ENCODE data around the gene IFNL4. TPM values are rescaled to one million over a fixed set of nuclear protein-coding genes. Genes with fewer than 3 reads are reported as not detected.

Gene IFNL4
- total and polyA plus RNA-seq, 9 of the 15 experiments (the other 6 are each of a cell fraction or from before 2014, with no cell fraction given), result not detected

DNA sequence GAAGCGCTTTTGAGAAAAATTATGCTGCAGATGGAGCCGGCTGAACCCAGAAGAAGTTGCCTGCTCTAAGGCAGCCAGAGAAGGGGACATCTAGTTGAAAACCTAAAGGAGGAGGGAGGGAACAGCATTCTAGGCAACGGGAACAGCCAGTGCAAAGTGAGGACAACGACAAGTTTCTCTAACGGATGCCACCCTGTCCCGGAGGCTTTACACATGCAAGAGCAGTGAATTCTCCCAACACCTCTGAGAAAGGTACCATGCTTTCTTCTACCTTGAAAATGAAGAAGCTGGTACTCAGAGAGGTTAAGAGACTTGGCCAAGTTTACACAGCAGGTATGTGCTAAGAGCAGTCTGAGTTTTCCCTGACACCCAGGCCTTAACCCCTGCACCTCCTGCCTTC lies 9.7 kb downstream of the IFNL4 start (continued):
- TF ChIP-seq, protein P1, sequence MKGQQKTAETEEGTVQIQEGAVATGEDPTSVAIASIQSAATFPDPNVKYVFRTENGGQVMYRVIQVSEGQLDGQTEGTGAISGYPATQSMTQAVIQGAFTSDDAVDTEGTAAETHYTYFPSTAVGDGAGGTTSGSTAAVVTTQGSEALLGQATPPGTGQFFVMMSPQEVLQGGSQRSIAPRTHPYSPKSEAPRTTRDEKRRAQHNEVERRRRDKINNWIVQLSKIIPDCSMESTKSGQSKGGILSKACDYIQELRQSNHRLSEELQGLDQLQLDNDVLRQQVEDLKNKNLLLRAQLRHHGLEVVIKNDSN (CRISPR knock-in tag; IDR thresholded peaks at IDR 0.05), result no peak
- TF ChIP-seq KDM1A (IDR thresholded peaks at IDR 0.05), result 0 out of 4 replicates have a peak, but pooled peaks of 1 of the 2 experiments have one; percentile 25
- TF ChIP-seq MEF2D (tag; conservative IDR thresholded peaks at IDR 0.05; ENCODE audit: low read depth), result no peak
- TF ChIP-seq HDAC3 (IDR thresholded peaks at IDR 0.05; ENCODE audit: borderline replicate concordance, partially characterized antibody), result no peak

DNA sequence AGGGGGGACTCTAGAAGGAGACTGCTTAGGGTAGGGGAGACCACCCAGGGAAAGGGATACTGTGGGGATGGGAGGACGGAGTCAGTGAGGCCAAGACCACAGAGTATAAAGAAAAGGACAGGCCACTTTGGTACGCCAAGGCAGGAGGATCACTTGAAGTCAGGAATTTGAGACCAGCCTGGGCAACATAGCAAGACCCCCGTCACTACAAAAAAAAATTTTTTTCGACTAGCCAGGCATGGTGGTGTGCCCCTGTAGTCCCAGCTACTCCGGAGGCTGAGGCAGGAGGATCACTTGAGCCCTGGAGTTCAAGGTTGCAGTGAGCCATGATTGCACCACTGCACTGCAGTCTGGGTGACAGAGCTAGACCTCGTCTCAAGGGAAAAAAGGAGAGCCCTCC lies 10.4 kb downstream of the IFNL4 start:
- Histone ChIP-seq H3K27ac (ENCODE audit: extremely low read depth, low read depth, low read length) (no peak overlapping the region), H3K4me1 (replicated peaks in 1 of 2; ENCODE audit: control insufficient read depth in 2 of 2, insufficient read depth in 2 of 2, low read length in 2 of 2) (peaks cover 0 to 8% of the 10 kb centered on the region in 2 experiments; a peak in 3 of 5 replicates), H3K79me2 (ENCODE audit: control insufficient read depth, insufficient read depth, low read length) (no peaks in the 10 kb centered on the region), H4K20me1 (replicated peaks; ENCODE audit: control insufficient read depth, insufficient read depth, low read length) (no peaks in the 10 kb centered on the region), H3K27me3 (ENCODE audit: control insufficient read depth in 2 of 2, insufficient read depth in 2 of 2, low read length in 2 of 2) (no peaks in the 10 kb centered on the region; a peak in 1 of 5 replicates), H2AFZ (ENCODE audit: low read depth, low read length) (peak overlapping the region; percentile 86; the same call in 1 of the 2 replicates), H3K36me3 (ENCODE audit: control insufficient read depth, insufficient read depth, low read length) (no peaks in the 10 kb centered on the region), H3K4me3 (no peak overlapping the region), H3K9me3 (replicated peaks; ENCODE audit: control insufficient read depth, insufficient read depth, low read depth, low read length) (no peaks in the 10 kb centered on the region), H3K4me2 (ENCODE audit: insufficient read depth, low read length) (no peak overlapping the region), H3K9ac (ENCODE audit: insufficient read depth in 1 of 2, low read depth in 2 of 2, low read length in 2 of 2) (peak overlapping the region in 1 of 2 experiments; percentile 78; a peak in 2 of 4 replicates), H3K9me1 (ENCODE audit: control insufficient read depth, insufficient read depth, low read length) (no peaks in the 10 kb centered on the region)
- TF ChIP-seq, protein P2, sequence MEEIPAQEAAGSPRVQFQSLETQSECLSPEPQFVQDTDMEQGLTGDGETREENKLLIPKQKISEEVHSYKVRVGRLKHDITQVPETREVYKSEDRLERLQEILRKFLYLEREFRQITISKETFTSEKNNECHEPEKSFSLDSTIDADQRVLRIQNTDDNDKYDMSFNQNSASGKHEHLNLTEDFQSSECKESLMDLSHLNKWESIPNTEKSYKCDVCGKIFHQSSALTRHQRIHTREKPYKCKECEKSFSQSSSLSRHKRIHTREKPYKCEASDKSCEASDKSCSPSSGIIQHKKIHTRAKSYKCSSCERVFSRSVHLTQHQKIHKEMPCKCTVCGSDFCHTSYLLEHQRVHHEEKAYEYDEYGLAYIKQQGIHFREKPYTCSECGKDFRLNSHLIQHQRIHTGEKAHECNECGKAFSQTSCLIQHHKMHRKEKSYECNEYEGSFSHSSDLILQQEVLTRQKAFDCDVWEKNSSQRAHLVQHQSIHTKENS (CRISPR knock-in tag; IDR thresholded peaks at IDR 0.05), result no peak
- peak; percentile 83 for TF ChIP-seq ZNF121 (CRISPR knock-in tag; conservative IDR thresholded peaks at IDR 0.05)
- intact Hi-C loops (cut with micrococcal nuclease), result no loop called here
- FAIRE-seq (peak; percentile 54), ATAC-seq (no peak), DNase-seq (ENCODE audit: extremely low read depth in 1 of 4, low spot score in 3 of 4) (no peak)
- ChIA-PET CTCF (ENCODE audit: low intra/inter-chr PET ratio) (no interaction called here), POLR2A (interaction anchor here (0.7 to 0.9 kb wide), 2 partner anchors 20 to 70 kb away, joined by 3 read pairs; no protein-coding TSS in a partner anchor)
- WGBS (ENCODE audit: insufficient coverage, low coverage, missing lambda C conversion rate), result 45% methylated on average over 4 of the region's 6 CpGs
- in situ Hi-C loops (cut with MboI), result no loop called here
- no TSS peak for BruUV-seq (replicated peaks)

Data from K562 (cell line).